Suprapubic skin (tissue), 4 donors: ENCODE measurements around the gene PDE4D.

Experiments
- CTCF ChIP-seq, 2 donors: fragments of 200-600 bp in 1 of 2; fragments of 450-650 bp in 1 of 2; sonication (generic) in 1 of 2; IDR thresholded peaks; one replicate each; pipeline ENCODE4 v1.5.1; 2016 to 2019; ENCODE audit warnings: antibody characterized with exemption in 2 of 2, mild to moderate bottlenecking in 1 of 2, moderate library complexity in 1 of 2
- EP300 ChIP-seq: sonication (generic); formaldehyde crosslinking; IDR thresholded peaks from one replicate; pipeline ENCODE4 v1.6.1; 2017; ENCODE audit warnings: antibody characterized with exemption
- POLR2AphosphoS5 ChIP-seq, 3 donors: sonication (generic); formaldehyde crosslinking; IDR thresholded peaks; one replicate each; pipeline ENCODE4 v1.6.1; 2017; ENCODE audit warnings: antibody characterized with exemption in 3 of 3

GRCh38 chr5:59065554-59065953, 828.0 kb downstream of the PDE4D start:
- TF ChIP-seq CTCF (IDR thresholded peaks at IDR 0.05) (no peak), POLR2AphosphoS5 (IDR thresholded peaks at IDR 0.05) (no peak), EP300 (no peak)
